HT1080 (cell line): Measurements from ENCODE around the gene KNDC1. TPM values are rescaled to one million over a fixed set of nuclear protein-coding genes. Genes with fewer than 3 reads are reported as not detected.
A peak's percentile ranks its signal among the peaks of the same experiment; 100 is the strongest.
"Not testable (repeated sequence)": the region's sequence is repeated elsewhere in the genome, so short reads cannot be mapped to it uniquely, and the experiment has no call there.

ENCODE experiments used
- DNase-seq: peaks from one replicate; pipeline ENCODE4 v3.0.0-alpha.2; 2015; ENCODE audit warnings: low read depth
- total RNA-seq: library from RNA; depleted of rRNA; stranded (reverse); fragments of >200 nt; shearing (Covaris generic); gene quantifications from 2 replicates; pipeline ENCODE4 v1.2.3, GENCODE V29; 2014

The KNDC1 gene
- total RNA-seq, 1 experiment from 2014 or later = not detected

DNA sequence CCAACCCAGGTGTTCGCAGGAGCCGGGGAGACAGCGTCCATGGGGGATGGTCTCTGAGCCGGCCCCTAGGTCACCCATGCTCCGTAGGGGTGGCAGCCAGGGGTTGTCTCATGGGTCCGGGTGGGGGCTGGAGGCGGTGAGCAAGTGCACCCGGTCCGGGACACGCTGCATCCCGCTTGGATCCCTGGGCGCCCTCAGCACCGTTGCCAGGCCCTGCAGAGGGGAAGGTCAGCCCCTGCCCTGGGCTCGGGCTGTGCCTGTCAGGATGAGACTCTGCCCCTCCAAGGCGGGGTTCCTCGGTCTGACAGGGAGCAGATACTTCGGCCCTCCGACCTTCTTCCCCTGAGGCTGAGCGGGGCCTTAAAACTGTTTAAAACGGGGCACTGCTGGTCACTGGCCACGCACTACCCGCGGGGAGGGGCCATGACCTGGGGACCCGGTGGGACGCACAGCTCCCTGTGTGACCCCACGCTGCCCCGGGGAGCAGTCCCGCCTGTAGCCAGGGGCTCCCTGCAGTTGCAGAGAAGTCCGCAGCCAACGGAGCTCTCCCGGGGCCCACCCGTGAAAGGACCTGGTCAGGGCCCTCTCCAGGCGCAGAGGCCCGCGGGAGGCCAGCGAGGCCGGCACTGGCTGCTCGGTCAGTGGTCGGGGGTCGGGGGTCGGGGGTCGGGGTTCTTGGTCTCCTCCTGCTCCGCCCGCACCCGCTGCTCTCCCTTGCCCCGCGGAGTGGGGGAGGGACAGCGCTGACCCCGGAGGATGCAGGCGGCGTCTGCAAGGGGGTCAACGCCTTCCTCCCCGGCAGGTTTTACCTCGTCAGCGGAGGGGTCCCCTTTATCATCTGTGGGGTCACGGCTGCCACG is 33.4 kb upstream of the KNDC1 start:
- no peak for DNase-seq

DNA sequence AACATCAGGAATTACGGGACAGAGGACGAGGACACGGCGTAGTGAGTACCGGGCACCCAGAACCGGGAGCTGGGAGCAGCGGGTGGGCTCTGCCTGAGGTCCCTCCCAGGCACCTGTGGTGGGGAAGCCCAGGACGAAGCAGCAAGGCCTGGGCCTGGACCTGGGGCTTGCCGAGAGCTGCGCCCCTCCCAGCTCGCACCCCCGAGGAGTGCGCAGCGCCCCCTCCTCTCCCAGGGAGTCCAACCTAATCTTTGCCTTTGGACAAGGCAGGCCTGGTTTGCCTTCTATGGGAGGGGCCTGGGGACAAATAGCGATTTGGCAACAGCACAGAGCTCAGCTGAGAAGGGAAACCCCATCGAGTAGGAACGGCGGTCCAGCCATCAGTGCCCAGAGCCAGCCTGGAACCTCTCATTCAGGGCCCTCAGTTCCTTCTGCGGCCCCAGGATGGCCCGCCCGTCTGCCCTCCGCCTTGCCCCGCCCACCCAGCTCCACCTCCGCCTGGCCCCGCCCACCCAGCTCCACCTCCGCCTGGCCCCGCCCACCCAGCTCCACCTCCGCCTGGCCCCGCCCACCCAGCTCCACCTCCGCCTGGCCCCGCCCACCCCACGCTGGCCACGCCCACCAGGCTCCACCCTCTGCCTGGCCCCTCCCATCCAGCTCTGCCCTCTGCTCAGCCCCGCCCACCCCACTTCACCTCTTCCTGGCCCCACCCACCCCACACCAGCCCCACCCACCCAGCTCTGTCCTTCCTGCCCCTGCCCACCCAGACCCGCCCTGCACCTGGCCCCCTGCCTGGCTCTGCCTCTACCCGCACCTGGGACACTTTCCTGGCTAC is 32.5 kb upstream of the KNDC1 start:
- no peak for DNase-seq

DNA sequence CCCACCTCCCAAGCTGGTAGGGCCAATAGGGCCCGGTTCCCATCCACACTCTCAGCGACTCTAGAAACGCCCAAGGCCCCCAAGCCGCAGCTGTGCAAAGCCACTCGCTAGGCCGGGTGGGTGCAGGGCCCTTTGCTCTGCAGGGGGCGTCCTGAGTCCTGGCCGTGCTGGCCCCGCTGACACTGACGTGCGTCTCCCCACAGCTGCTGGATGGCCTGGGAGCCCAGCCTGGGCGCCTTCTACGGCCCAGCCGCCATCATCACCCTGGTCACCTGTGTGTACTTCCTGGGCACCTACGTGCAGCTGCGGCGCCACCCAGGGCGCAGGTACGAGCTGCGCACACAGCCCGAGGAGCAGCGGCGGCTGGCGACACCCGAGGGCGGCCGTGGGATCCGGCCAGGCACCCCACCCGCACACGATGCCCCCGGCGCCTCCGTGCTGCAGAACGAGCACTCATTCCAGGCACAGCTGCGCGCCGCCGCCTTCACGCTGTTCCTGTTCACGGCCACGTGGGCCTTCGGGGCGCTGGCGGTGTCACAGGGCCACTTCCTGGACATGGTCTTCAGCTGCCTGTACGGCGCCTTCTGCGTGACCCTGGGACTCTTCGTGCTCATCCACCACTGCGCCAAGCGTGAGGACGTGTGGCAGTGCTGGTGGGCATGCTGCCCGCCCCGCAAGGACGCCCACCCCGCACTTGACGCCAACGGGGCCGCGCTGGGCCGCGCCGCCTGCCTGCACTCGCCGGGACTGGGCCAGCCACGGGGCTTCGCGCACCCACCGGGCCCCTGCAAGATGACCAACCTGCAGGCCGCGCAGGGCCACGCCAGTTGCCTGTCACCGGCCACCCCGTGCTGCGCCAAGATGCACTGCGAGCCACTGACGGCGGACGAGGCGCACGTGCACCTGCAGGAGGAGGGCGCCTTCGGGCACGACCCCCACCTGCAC is 31.6 kb upstream of the KNDC1 start:
- no peak for DNase-seq

DNA sequence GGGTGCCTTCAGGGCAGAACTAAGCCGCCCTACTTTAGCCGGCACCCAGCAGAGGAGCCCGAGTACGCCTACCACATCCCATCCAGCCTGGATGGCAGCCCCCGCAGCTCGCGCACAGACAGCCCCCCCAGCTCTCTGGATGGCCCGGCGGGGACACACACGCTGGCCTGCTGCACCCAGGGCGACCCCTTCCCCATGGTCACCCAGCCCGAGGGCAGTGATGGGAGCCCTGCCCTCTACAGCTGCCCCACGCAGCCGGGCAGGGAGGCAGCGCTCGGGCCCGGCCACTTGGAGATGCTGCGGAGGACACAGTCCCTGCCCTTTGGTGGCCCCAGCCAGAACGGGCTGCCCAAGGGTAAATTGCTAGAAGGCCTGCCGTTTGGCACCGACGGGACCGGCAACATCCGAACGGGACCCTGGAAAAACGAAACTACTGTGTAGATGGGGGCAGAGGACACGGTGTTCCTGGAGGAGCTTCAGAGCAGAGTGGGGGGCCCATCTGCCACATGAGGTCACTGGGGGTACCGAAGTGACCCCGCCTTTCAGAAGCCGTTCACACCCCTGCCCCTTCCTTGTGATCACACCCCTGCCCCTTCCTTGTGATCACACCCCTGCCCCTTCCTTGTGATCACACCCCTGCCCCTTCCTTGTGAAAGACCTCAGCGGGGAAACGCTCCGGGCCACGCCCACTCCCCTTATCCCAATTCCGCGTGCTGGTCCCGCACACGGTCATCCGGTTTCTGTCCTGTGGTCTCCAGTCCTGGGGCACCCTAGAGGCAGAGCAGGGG is 30.8 kb upstream of the KNDC1 start:
- DNase-seq = no peak

DNA sequence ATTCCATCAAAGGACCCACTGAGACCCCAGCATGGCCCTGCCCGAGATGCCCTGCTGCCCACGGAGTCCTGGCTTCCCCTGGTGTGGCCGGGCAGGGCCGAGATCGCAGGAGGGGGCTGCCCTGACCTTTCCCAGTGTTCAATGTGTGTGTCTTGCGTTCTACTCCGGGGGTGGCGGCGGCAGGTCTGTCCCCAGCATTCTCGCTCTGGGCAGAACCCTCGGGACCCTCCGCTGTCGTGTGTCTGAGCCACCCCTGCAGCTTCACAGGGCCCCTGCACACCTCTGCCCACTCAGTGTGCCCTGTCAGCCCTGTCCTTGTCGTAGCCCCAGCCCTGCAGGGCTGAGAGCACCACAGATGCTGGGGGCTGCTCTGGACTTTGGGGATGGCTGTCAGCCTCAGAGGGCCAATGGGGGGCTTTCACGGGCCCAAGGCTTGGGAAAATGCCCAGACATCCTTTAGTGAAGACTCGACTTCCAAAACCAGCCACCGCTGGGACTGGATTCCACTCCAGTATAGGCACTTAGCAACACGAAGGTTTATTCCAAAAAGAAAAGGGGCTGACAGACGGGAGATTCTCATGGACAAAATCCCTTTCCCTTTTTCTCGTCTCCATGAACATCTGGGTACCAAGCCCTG is 30.0 kb upstream of the KNDC1 start:
- DNase-seq = no peak

DNA sequence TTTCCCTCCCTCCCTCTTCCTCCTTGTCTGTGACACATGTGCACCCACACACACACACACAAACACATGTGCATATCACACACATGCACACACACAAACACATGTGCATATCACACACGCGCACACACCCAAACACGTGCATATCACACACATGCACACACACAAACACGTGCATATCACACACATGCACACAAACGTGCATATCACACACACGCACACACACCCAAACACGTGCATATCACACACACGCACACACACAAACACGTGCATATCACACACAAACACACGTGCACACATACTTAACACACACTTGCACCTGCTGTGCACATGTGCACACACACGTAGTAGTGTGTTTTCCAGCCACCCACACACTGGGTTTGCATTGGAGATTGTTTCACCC is 29.4 kb upstream of the KNDC1 start:
- DNase-seq = no peak

DNA sequence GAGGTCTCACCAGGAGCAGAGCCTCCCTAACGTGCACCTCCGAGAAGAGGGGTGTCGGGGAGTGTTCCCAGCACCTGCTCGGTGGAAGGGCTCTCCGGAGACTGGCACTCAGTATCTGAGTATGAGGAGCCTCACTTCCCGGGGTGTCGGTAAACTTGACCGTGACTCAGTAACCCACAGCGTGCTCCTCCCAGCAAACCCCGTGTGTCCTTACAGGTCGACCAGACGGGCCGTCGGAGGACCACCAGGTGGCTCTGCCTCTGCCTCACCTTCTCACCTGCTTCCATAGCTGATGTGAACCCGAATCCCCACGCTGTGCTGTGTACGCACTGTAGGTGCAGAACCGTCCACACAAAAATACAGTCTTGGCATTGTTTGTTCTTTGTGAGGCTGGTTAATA is 29.0 kb upstream of the KNDC1 start:
- DNase-seq = no peak

DNA sequence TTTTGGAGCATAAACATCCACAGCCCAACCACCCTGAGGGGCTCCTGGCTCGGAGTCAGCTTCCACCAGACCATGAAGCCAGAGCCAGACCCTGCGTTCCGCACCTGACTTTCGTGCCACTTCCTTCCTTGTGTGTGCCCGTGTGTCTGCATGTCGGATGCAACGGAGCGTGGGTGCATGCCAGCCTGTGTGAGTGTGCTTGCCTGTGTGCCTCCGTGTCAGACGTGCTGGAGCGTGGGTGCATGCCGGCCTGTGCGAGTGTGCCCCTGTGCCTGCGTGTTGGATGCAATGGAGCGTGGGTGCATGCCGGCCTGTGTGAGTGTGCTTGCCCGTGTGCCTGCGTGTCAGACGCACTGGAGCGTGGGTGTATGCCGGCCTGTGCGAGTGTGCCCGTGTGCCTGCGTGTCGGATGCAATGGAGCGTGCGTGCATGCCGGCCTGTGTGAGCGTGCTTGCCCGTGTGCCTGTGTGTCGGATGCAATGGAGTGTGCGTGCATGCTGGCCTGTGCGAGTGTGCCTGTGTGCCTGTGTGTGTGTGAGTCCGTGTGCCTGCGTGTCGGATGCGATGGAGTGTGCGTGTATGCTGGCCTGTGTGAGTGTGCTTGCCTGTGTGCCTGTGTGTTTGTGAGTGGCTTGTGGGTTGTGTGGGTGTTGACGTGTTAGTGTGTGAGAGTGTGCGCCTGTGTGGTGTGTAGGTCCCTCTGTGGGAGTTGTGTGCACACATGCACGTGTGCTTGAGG is 28.1 kb upstream of the KNDC1 start:
- DNase-seq = no peak

DNA sequence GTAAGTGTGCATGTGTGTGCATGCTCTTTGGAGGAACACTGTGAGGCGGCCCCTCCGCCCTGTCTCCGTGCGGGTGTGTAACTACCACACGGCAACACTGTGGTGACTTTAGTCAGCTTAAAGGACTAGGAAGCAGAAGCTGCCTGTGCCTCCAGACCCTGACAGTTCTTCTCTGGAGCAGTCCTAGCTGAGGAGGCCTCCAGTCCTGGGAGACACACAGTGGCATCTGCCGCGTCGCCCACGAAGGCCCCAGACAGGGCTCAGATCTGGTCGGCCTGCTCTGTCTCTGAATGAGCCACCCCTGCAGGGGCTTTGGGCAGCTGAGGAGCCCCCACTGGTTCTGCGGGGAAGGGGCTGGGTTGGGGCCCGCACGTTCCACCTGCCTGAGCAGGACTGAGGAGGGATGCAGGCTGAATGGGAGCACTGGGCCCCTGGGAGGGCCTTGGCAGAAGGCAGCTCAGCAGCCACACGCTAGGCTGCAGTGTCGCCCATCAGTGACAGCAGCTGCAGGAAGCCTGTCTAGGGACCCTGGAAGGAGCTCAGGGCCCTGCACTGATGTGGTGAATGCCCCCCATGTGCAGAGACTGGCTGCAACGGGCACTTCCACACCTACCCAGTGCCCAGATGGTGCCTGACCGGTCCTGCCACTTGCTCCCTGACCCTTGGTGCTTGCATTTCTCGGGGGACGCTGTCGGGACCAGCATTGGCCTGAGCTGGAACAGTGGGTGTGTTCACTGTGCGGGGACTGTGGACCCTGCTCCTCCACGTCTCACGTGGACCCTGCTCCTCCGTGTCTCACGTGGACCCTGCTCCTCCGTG is 27.3 kb upstream of the KNDC1 start:
- DNase-seq = no peak

DNA sequence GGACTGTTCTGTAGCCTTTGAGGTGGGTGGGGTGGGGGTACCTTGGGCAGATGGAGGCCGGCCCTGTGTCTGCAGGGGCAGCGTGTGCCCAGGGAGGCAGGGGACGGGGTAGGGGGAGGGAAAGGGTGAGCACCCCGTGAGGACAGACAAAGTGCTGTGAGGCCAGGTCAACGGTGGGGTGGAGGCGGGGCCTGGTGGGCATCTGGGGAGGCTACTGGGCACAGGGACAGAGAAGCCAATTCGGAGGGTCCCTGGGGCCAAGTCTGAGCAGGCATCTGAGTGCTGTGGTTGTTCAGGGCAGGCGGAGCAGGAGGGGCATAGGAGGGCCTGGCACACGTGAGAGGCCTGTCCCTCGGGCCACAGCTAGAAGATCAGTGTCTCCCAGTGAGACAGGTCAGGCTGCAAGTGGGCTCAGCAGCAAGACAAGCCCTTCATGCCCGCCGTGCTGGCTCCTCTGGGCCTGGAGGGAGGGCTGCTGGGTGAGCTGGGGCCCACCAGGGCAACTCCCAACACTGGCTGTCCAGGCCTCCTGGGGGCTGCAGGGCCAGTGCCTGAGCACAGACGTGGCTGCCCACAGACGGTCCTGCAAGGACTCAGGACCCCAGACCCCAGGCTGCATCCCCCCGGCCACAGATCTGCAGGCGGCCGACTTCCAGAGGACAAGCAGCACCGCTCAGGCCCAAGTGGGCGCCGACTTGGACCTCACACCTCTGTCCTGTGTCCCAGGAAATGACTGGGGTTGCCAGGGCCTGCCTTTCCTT is 26.4 kb upstream of the KNDC1 start:
- no peak for DNase-seq

DNA sequence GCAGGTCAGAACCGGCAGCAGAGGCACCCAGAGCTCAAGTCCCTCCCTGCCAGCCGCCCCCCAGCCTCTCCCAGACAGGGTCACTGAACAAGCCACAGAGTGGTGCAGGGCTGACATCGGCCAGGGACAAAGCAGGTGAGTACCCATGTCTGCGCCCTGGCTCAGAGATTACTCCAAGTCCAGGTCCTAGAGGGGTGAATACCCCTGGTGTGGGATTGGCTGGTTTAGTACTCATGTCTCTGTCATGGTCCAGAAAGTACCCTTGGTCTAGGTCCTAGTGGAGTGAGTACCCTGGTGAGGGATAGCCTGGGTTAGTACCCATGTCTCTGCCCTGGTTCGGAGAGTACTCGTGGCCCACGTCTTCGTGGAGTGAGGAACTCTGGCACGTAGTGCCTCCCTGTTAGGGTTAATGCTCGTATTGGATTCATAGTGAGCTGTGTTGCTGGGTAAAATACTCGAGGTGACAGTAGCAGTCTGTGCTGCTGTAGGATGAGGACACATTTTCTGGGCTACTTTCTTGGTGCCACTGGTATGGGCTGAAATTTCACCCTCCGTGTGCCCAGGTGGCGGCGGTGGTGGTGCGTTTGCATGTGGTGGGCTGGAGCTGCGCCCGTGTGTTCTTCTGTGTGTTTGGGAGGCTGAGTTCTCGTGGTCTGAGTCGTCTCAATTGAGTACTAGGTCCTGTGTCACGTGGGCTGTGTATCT is 25.5 kb upstream of the KNDC1 start:
- DNase-seq = no peak

DNA sequence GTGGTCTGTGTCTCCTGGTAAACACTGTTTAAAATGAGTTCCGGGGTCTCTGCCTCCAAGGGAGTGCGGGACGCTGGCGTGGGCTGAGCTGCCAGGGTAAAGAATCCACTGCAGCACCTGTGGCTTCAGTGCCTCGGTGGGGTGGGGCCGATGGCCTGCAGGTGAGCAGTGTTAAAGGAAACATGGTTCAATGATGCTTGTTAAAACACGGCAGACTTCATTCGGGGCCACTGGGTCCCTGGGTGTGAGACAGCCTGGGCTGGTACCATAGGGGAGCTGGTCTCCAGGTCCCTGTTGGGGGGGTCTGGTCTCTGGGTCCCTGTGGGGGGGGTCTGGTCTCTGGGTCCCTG is 24.9 kb upstream of the KNDC1 start:
- no peak for DNase-seq

DNA sequence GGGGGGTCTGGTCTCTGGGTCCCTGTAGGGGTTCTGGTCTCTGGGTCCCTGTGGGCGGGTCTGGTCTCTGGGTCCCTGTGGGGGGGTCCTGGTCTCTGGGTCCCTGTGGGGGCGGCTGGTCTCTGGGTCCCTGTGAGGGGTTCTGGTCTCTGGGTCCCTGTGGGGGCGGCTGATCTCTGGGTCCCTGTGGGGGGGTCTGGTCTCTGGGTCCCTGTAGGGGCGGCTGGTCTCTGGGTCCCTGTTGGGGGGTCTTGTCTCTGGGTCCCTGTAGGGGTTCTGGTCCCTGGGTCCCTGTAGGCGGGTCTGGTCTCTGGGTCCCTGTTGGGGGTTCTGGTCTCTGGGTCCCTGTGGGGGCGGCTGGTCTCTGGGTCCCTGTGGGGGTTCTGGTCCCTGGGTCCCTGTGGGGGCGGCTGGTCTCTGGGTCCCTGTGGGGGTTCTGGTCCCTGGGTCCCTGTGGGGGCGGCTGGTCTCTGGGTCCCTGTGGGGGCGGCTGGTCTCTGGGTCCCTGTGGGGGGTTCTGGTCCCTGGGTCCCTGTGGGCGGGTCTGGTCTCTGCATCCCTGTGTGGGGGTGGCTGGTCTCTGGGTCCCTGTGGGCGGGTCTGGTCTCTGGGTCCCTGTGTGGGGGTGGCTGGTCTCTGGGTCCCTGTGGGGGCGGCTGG is 22.4 kb upstream of the KNDC1 start:
- DNase-seq = not testable (repeated sequence)

DNA sequence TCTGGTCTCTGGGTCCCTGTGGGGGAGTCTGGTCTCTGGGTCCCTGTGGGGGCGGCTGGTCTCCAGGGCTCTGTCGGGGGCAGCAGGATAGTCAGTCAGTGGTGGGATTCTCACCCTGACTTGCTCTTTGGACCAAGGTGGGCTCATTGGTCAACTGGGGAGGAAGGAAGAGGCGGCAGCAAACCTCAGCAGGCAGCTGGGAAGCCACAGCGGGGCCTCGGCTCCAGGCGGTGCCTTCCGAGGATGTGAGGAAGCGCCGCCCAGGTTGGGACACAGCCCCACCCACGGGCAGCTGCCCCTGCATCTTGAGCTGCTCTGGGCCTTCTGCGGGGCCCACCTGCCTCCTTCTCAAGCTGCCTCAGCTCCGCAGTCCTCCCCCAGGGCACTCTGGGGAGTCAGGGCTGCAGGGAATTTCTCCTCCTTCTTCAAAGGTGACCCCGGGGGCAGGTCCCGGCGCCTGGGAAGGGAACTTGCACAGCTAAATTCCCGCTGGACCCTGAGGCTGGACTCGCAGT is 20.4 kb upstream of the KNDC1 start:
- DNase-seq = peak; percentile 29

DNA sequence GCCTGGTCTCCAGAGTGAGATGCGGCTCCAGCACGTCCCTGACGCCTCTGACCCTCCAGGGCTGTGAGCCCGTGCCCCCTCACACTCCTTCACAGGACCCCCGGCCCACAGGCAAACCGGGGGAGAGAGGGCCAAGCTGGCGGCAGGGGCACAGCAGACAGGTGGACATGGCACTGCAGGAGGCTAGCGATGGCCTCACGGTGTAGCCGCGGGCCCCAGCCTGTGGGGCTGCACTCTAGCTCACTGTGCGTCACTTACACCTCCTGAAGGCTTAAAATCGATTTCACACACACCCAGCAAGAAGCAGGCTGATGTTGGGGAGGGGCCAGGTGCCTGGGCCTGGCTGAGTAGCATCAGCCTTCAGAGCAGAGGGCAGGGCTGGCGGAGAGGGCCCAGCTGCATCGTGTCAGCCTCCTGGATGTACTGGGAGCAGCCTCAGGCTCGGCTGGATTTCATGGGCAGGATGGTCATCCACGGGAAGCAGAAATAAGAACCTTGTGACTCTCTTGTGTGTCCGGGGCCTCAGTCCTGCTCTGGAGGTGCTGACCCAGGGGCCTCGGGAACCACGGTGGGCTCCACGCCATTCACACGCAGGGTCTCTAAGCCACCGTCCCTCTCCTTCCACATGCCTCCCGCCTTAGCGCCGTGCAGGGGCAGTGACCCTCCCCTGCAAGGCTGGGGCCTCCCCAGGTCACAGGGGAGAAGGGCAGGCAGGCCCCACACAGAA is 19.4 kb upstream of the KNDC1 start:
- DNase-seq = no peak
